ENCODE data around the gene IFNE.
"Not testable (repeated sequence)": the region's sequence is repeated elsewhere in the genome, so short reads cannot be mapped to it uniquely, and the experiment has no call there.

Gene IFNE

GRCh38 chr9:21481470-21482056 is 550 bp downstream of the IFNE start:
- DNase-seq = no peak

DNA sequence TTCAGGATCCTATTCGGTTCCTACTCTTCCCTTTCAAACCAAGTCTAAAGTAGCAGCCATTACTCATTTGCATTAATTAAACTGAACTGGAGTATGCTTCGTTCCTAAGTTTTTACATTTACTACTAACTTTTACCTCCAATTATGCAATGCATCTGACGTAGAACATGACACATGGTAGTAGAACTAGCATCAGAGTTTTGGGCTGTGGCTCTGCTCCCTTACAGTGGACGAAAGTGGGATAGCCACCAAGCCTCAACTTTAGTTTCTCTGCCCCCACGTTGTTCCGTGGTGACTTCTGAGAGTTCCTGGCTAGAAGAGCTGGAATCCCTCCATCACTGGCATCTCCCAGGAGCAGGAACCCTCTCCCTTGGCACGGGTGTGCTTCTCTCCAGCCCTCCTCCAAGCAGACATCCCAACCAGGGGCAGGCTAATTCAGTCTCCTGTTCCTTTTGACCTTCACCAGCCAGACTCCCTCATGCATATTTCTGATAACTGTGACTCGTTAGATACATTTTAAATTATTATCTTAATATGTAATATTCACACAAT is 2.9 kb downstream of the IFNE start:
- DNase-seq = no peak

DNA sequence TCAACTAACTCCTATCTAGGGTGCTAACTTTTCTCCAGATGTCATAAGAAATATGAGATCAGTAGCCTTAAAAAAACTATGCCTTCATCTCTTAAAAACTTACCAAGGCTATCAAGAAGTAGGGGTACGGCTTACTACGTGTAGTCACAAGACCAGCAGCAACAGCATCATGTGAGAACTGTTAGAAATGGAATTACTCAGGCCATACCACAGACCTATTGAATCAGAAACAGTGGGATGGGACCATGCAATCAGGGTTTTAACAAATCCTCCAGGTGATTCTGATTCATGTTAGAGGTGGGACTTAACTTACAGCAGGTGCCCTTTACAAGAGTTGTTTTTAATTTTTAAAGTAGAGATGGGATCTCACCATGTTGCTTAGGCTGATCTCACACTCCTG is 4.6 kb downstream of the IFNE start:
- DNase-seq = no peak

DNA sequence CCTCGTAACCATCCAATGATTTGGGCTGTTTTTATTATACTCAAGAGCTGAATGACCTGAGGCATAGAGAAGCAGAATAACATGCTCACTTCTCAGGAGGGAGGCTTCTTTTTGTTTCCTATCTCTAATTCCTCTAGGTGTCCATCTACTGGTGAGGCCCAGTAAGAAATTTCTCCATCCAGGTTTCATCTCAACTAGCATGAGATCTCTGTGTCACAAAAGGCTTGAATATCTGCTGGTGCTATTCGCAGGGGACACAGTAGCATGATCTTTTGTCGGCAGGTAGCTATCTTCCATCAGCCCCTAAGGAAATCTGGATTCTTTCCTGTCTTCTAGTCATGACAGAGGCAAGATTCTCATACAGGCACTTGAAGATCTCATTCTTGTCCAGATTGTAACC is 8.9 kb downstream of the IFNE start:
- DNase-seq = no peak

- no peak for DNase-seq
Observed at GRCh38 chr9:21470126-21470525, 12.0 kb downstream of the IFNE start.

DNA sequence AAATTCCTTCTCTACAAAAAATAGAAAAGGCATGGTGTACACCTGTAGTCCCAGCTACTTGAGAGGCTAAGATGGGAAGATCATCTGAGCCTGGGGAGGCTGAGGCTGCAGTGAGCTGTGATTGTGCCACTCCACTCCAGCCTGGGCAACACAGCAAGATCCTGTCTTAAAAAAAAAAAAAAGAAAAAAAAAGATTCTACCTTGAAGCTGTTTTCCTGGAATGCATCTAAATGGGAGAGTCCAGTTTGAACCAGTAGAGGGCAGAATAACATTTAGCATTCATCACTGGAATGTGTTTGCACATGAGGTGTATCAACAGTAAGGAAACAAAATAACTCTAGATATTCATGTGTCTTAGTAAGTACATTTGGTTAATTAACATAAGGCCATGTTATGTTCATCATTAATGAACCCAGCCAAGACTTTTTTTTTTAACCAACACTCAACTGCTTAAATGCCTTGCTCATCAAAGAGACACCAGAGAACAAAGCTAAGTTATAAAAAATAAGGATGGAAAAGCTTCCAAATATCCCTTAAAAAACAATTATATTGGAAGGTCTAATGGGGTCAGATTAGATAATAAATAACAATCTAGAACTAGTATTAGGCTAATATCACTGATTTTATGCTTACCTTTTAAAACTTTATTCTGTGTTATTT is 16.1 kb downstream of the IFNE start:
- no peak for DNase-seq

DNA sequence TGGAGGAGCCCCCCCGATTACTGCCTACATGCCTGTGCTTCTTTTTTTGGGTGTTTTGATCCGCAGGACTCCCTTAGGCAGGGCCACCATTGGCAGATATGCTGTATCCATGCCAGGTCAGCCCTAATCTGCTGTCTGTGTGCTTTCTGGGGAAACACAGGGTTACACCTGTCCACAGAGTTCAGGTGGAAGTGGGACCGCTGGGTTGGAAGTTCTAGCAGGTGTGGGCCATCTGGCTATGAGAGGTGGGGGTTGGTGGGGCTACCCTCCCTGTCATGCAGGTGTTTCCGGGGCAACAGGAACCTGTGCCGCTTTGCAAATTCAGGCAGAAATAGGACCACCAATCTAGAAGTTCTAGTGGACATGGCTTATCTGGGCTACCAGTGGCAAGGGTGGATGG is 17.0 kb downstream of the IFNE start:
- no peak for DNase-seq

DNA sequence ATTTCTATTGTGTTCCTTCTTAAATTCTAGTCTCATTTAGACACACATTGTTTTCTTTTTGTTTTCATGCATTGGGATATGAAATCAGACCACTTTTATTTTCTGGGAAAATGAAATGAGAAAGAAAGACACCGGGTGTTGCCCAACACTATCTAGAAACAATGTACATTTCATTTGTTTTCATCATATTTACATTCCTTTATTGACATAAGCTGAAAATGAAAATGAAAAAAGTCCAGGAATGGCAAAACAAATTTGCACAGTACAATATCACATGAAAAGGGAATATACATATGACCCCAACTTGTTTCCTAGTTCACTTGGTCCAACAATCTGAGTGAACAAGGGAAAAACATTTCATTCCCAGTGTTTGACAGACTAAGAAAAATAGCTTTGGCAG is 20.7 kb downstream of the IFNE start:
- no peak for DNase-seq

DNA sequence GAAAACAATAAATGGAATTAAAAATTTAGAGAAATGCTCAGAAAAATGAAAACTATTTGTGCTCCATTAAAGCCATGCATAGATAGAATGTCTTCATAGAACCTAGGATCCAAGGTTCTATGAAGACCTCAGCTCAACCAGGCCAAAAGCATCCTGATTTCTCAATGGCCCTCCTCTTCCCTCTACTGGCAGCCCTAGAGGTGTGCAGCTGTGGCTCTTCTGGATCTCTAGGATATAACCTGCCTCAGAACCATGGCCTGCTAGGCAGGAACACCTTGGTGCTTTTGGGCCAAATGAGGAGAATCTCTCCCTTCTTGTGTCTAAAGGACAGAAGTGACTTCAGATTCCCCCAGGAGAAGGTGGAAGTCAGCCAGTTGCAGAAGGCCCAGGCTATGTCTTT is 26.8 kb downstream of the IFNE start:
- no peak for DNase-seq

DNA sequence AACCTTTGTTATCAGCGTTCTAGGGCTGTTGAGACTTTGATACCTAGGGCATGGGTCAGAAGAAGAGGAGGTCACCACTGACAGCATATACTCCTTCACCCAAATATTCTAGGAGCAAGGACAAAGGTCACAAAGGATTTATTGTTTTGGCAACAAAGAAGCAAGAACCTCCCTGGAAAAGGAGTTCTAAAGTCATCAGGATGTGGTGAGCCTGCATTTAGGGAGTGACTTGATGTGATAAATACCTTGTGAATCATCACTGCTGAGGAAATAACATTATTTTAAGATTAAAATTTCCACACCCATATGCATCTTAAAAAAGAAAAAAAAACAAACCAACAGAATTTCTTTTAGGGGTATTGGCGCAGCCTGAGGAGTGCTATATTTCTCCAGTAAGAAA is 28.0 kb downstream of the IFNE start:
- no peak for DNase-seq

DNA sequence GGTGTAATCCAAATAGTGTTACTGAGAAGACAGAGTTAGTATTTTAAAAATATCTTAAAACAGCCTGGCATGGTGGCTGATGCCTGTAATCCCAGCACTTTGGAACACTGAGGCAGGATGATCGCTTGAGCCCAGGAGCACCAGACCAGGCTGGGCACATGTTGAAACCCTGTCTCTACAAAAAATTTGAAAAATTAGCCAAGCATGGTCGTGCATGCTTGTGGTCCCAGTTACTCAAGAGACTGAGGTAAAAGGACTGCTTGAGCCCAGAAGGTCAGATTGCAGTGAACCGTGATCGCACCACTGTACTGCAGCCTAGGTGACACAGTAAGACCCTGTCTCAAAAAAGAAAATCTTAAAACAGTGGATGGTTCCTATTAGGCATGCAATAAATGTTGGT is 29.4 kb downstream of the IFNE start:
- no peak for DNase-seq

- no peak for DNase-seq
Observed at GRCh38 chr9:21450733-21451394, 31.2 kb downstream of the IFNE start.

DNA sequence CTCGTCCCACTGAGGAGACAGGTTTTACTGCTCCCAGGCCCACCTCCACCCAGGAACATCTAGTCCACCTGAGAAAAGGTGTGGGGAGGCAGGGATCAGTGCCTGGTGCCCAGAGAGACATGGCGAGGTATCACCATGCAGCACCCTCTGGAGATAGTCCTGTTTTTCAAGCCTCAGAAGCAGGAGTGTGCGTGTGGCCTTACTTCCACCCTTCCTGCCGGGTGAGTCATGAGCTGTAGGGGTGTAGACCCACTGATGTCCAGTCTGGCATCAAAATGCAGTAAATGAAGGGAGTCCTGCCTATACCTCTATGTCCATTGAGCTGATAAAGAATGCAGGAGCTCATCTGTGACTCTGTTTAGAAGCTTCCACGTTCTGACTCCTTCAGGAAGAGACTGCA is 32.8 kb downstream of the IFNE start:
- DNase-seq = not testable (repeated sequence)

GRCh38 chr9:21443849-21444625 is 38.1 kb downstream of the IFNE start:
- no peak for DNase-seq

DNA sequence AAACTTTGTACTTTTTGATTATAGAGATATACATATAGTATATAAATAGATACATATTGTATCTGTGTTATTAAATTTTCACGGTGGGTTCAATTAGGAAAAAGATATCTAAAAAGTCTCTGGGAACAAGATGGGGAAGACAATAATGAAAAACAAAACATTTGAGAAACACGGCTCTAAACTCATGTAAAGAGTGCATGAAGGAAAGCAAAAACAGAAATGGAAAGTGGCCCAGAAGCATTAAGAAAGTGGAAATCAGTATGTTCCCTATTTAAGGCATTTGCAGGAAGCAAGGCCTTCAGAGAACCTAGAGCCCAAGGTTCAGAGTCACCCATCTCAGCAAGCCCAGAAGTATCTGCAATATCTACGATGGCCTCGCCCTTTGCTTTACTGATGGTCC is 42.0 kb downstream of the IFNE start, which contains the start of gene IFNA1:
TSS of gene IFNA1 (plus strand) at position 301 of the 400 bp plus-strand sequence. CDS start at position 370, 69 bp downstream.
- DNase-seq = no peak

GRCh38 chr9:21435015-21435383 is 47.1 kb downstream of the IFNE start:
- not testable (repeated sequence) for DNase-seq

DNA sequence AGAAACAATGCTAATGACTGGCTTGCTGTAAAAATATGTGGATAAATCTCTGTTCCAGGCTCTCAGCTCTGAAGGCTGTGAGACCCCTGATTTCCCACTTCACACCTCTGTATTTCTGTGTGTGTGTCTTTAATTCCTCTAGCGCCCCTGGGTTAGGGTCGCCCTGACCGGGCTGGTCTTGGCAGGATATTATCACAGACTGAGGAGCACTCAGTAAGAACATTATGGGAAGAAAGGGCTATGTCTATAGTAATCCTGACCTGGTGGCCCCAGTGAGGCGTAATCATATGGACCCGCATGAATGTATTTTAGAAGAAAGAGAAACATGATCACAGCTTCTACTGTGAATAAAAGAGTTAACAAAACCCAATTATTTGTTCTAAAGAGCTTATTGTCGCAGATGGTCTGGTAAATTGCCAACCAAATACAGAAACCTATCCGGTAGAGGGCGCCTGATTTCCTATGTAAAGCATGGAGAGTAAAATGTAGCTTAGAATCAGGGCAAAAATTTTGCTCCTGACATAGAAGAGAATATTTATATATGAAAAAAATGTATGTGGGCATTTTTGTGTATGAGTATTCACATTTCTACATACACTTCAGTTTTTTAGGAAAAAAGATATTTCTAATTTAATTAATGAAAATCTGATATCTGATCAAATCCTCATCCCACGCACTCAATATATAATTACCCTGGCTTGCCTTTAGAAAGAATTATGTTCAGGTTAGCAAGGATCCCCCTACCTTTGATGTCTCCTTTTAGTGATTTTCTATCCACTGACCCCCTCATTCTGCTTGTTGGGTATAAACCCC is 47.7 kb downstream of the IFNE start:
- peak; percentile 51 for DNase-seq

- DNase-seq = no peak
Observed at GRCh38 chr9:21432672-21433425, 49.3 kb downstream of the IFNE start.

Measured in activated naive CD4-positive, alpha-beta T cell treated with anti-CD3 and anti-CD28 coated beads, Interleukin-2, amount 50 U/mL, for 16 hours (primary cell).